ENCODE measurements around the gene CEMIP2. TPM values are rescaled to one million over a fixed set of nuclear protein-coding genes. Genes with fewer than 3 reads are reported as not detected.

The CEMIP2 gene
- total RNA-seq, 1 experiment from 2014 or later = 40.5 TPM

DNA sequence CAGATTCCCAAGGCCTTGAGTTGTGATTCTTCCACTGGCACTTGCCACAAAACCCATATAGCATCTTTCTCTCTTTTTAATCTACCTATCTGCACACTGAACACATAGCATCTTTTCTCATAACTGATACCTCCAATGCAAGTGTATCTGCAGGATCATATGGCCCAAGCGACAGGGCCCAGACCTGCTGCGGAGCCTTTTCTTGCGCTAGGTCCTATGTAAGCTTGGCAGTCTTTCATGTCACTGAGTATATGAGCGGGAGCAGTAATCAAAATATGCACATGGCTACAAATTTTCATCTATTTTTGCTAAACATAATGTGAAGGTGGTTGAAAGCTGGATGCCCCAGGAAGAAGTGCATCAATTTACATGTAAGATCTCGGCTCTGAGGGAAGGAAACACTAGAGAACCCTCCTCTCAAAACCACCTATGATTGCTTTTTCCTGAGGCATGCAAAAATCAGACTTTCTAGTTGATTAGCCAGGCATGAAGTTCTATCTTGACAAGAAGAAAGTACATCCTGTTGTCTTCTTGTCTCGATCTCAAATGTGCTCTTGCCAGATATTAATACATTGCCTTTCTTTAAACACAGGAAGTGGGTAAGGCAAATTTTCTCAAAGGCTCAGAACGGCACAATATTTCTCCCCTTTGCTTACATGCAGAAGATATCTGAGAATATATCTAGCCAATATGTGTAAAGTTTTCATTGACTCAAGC, 26.9 kb upstream of the CEMIP2 start:
- TF ChIP-seq, protein P1, sequence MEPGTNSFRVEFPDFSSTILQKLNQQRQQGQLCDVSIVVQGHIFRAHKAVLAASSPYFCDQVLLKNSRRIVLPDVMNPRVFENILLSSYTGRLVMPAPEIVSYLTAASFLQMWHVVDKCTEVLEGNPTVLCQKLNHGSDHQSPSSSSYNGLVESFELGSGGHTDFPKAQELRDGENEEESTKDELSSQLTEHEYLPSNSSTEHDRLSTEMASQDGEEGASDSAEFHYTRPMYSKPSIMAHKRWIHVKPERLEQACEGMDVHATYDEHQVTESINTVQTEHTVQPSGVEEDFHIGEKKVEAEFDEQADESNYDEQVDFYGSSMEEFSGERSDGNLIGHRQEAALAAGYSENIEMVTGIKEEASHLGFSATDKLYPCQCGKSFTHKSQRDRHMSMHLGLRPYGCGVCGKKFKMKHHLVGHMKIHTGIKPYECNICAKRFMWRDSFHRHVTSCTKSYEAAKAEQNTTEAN (CRISPR knock-in tag; IDR thresholded peaks at IDR 0.05) = no peak
- TF ChIP-seq, protein P2, sequence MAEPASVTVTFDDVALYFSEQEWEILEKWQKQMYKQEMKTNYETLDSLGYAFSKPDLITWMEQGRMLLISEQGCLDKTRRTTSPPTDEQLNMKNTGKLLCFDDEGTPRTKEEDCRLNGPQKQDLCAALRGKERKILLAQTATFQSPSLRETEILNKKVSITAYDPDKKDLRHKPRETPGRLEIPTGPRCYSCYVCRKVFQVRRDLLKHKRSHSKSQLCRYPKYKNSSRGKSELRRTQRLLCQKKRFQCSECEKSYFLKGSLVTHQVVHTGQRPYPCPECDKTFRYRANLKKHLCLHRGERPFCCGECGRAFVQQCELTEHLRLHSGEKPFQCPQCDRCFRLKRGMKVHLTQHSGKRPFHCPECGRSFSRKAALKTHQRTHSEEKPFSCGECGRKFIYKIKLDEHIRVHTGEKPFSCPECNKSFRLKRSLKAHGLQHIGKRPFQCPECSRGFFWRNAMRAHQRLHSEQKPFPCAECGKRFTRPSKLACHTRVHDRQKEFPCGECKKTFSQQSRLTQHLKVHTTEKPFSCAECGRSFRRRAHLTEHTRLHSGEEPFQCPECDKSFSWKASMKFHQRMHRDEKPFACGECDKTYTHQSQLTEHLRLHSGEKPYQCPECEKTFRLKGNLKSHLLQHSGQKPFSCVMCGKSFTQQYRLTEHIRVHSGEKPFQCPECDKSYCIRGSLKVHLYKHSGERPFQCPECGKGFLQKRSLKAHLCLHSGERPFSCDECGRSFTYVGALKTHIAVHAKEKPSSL (CRISPR knock-in tag; conservative IDR thresholded peaks at IDR 0.05) = no peak
- no peak for TF ChIP-seq JAZF1 (CRISPR knock-in tag; IDR thresholded peaks at IDR 0.05)
- no peak for TF ChIP-seq ZNF671 (CRISPR knock-in tag; IDR thresholded peaks at IDR 0.05)
- TF ChIP-seq, protein P3, sequence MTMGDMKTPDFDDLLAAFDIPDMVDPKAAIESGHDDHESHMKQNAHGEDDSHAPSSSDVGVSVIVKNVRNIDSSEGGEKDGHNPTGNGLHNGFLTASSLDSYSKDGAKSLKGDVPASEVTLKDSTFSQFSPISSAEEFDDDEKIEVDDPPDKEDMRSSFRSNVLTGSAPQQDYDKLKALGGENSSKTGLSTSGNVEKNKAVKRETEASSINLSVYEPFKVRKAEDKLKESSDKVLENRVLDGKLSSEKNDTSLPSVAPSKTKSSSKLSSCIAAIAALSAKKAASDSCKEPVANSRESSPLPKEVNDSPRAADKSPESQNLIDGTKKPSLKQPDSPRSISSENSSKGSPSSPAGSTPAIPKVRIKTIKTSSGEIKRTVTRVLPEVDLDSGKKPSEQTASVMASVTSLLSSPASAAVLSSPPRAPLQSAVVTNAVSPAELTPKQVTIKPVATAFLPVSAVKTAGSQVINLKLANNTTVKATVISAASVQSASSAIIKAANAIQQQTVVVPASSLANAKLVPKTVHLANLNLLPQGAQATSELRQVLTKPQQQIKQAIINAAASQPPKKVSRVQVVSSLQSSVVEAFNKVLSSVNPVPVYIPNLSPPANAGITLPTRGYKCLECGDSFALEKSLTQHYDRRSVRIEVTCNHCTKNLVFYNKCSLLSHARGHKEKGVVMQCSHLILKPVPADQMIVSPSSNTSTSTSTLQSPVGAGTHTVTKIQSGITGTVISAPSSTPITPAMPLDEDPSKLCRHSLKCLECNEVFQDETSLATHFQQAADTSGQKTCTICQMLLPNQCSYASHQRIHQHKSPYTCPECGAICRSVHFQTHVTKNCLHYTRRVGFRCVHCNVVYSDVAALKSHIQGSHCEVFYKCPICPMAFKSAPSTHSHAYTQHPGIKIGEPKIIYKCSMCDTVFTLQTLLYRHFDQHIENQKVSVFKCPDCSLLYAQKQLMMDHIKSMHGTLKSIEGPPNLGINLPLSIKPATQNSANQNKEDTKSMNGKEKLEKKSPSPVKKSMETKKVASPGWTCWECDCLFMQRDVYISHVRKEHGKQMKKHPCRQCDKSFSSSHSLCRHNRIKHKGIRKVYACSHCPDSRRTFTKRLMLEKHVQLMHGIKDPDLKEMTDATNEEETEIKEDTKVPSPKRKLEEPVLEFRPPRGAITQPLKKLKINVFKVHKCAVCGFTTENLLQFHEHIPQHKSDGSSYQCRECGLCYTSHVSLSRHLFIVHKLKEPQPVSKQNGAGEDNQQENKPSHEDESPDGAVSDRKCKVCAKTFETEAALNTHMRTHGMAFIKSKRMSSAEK (CRISPR knock-in tag; IDR thresholded peaks at IDR 0.05; ENCODE audit: borderline replicate concordance) = no peak
- no peak for TF ChIP-seq ETV6 (CRISPR knock-in tag; IDR thresholded peaks at IDR 0.05)
- no peak for TF ChIP-seq ATF1 (CRISPR knock-in tag; IDR thresholded peaks at IDR 0.05)
- TF ChIP-seq RELA (CRISPR knock-in tag; IDR thresholded peaks at IDR 0.05; ENCODE audit: borderline replicate concordance) = no peak
- TF ChIP-seq, protein P4, sequence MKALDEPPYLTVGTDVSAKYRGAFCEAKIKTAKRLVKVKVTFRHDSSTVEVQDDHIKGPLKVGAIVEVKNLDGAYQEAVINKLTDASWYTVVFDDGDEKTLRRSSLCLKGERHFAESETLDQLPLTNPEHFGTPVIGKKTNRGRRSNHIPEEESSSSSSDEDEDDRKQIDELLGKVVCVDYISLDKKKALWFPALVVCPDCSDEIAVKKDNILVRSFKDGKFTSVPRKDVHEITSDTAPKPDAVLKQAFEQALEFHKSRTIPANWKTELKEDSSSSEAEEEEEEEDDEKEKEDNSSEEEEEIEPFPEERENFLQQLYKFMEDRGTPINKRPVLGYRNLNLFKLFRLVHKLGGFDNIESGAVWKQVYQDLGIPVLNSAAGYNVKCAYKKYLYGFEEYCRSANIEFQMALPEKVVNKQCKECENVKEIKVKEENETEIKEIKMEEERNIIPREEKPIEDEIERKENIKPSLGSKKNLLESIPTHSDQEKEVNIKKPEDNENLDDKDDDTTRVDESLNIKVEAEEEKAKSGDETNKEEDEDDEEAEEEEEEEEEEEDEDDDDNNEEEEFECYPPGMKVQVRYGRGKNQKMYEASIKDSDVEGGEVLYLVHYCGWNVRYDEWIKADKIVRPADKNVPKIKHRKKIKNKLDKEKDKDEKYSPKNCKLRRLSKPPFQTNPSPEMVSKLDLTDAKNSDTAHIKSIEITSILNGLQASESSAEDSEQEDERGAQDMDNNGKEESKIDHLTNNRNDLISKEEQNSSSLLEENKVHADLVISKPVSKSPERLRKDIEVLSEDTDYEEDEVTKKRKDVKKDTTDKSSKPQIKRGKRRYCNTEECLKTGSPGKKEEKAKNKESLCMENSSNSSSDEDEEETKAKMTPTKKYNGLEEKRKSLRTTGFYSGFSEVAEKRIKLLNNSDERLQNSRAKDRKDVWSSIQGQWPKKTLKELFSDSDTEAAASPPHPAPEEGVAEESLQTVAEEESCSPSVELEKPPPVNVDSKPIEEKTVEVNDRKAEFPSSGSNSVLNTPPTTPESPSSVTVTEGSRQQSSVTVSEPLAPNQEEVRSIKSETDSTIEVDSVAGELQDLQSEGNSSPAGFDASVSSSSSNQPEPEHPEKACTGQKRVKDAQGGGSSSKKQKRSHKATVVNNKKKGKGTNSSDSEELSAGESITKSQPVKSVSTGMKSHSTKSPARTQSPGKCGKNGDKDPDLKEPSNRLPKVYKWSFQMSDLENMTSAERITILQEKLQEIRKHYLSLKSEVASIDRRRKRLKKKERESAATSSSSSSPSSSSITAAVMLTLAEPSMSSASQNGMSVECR (CRISPR knock-in tag; IDR thresholded peaks at IDR 0.05; ENCODE audit: borderline replicate concordance) = no peak
- TF ChIP-seq, protein P5, sequence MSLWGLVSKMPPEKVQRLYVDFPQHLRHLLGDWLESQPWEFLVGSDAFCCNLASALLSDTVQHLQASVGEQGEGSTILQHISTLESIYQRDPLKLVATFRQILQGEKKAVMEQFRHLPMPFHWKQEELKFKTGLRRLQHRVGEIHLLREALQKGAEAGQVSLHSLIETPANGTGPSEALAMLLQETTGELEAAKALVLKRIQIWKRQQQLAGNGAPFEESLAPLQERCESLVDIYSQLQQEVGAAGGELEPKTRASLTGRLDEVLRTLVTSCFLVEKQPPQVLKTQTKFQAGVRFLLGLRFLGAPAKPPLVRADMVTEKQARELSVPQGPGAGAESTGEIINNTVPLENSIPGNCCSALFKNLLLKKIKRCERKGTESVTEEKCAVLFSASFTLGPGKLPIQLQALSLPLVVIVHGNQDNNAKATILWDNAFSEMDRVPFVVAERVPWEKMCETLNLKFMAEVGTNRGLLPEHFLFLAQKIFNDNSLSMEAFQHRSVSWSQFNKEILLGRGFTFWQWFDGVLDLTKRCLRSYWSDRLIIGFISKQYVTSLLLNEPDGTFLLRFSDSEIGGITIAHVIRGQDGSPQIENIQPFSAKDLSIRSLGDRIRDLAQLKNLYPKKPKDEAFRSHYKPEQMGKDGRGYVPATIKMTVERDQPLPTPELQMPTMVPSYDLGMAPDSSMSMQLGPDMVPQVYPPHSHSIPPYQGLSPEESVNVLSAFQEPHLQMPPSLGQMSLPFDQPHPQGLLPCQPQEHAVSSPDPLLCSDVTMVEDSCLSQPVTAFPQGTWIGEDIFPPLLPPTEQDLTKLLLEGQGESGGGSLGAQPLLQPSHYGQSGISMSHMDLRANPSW (CRISPR knock-in tag; conservative IDR thresholded peaks at IDR 0.05; ENCODE audit: low read depth) = no peak
- ATAC-seq (no peak), DNase-seq (ENCODE audit: low spot score) (no peak)
- Mint-ChIP-seq H3K9me3 (peaks cover 5% of the 10 kb centered on the region), H3K27ac (no peak overlapping the region; the same call in 1 of the 2 replicates), H3K4me1 (no peaks in the 10 kb centered on the region), H3K36me3 (no peaks in the 10 kb centered on the region), H3K4me3 (no peak overlapping the region), H3K27me3 (ENCODE audit: low read depth) (no peaks in the 10 kb centered on the region)
- ChIA-PET POLR2A (no interaction called here), CTCF (interaction anchor here (1.3 kb wide), 1 partner anchor 11 kb away, joined by 3 read pairs; no protein-coding TSS in a partner anchor)
